HG03139 (cell line): Measurements from ENCODE around the gene NAA38.

Experiments
- ATAC-seq: cut with Tn5 transposase; IDR thresholded peaks from one replicate; pipeline ENCODE4 v1.9.1; 2021; ENCODE audit not compliant: unreplicated experiment

NAA38 gene

GRCh38 chr17:7841396-7841914 is 15.9 kb downstream of the NAA38 start:
- no peak for ATAC-seq

- ATAC-seq = no peak
Observed at GRCh38 chr17:7840875-7841274, 16.5 kb downstream of the NAA38 start.

GRCh38 chr17:7840441-7840840 is 16.9 kb downstream of the NAA38 start:
- no peak for ATAC-seq

- no peak for ATAC-seq
Observed at GRCh38 chr17:7839876-7840261, 17.5 kb downstream of the NAA38 start.

GRCh38 chr17:7839190-7839875 is 18.0 kb downstream of the NAA38 start:
- no peak for ATAC-seq

GRCh38 chr17:7838090-7839075 is 19.0 kb downstream of the NAA38 start:
- ATAC-seq = no peak

GRCh38 chr17:7837408-7838088 is 19.8 kb downstream of the NAA38 start:
- ATAC-seq = no peak

GRCh38 chr17:7836596-7837407 is 20.6 kb downstream of the NAA38 start:
- ATAC-seq = no peak

GRCh38 chr17:7835814-7836595 is 21.4 kb downstream of the NAA38 start:
- ATAC-seq = peak; percentile 30

- ATAC-seq = peak; percentile 42
Observed at GRCh38 chr17:7834957-7835813, 22.2 kb downstream of the NAA38 start.

GRCh38 chr17:7834542-7834956 is 22.8 kb downstream of the NAA38 start:
- ATAC-seq = no peak

- no peak for ATAC-seq
Observed at GRCh38 chr17:7833795-7834541, 23.4 kb downstream of the NAA38 start, which contains the start of gene KDM6B. KDM6B (plus strand) TSS chr17:7834217; CDS start chr17:7845555, 11,338 bp downstream.

GRCh38 chr17:7833011-7833794 is 24.2 kb downstream of the NAA38 start:
- no peak for ATAC-seq

- no peak for ATAC-seq
Observed at GRCh38 chr17:7832431-7832830, 24.9 kb downstream of the NAA38 start.

GRCh38 chr17:7831233-7831632 is 26.1 kb downstream of the NAA38 start:
- no peak for ATAC-seq

GRCh38 chr17:7830616-7831015 is 26.7 kb downstream of the NAA38 start:
- ATAC-seq = no peak
